Superior temporal gyrus (tissue), 1 donor: ENCODE data around the gene TAS2R7.
"Not testable (repeated sequence)": the region's sequence is repeated elsewhere in the genome, so short reads cannot be mapped to it uniquely, and the experiment has no call there.

ENCODE experiments used
- DNase-seq: peaks from one replicate; pipeline ENCODE4 v3.0.0-alpha.2; 2016; ENCODE audit errors: extremely low spot score

TAS2R7 gene, protein sequence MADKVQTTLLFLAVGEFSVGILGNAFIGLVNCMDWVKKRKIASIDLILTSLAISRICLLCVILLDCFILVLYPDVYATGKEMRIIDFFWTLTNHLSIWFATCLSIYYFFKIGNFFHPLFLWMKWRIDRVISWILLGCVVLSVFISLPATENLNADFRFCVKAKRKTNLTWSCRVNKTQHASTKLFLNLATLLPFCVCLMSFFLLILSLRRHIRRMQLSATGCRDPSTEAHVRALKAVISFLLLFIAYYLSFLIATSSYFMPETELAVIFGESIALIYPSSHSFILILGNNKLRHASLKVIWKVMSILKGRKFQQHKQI

DNA sequence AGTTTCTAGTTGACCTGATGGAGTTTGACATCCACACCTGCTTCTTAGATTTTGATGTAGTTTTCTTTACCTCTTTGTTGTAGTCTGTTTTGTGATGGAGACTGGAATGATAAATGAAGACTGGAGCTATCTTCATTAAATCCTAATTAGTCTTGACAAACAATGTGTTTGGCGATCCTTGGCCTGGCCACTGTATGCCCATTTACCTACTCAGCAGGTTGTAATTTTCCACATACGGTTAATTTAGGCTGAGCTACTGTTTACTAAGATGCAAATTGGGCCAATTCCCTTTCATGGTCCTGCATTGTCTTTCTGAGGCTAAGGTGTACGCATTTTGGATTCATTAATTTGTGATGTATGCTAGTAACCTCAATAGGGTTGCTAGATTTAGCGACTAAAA, at the start of gene TAS2R7:
TAS2R7 (minus strand) TSS at position 41 of the 400 bp plus-strand sequence. CDS start 57 bp downstream, outside the sequence.
- no peak for DNase-seq

DNA sequence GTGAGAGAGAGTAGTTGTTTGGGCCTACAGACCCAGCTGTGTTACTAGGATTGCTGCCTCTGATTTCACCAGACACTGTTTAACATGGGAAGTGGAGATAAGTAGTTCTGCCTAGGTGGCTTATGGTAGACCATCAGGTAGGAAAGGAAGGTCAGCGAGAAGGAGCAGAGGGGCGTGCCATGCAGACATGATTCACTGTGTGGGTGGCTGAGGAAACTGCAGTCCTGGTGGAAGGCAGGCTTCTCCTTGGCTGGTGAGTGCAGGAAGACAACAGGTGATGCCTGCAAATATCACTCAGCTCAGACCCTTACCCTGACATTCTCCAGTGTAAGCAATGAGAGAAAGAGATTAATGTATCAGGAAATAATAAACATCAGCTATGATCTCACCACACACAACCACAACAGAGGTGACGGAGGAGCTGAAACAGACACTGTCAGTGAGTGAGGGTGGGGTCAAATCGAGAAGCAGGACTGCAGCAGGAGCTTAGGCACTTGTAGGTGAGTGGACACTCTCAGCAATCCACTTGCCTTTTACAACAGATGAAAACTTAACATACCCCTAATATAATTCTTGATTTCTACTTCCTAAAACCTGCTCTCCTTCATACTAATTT, 48.9 kb upstream of the TAS2R7 start:
- no peak for DNase-seq

- no peak for DNase-seq
These were observed 47.0 kb upstream of the TAS2R7 start, which contains the start of gene PRR4 for GRCh38 chr12:10849425-10849878. PRR4 (minus strand) TSS chr12:10849475; CDS start chr12:10849437, 38 bp downstream.

- no peak for DNase-seq
These were observed 45.3 kb upstream of the TAS2R7 start for GRCh38 chr12:10847744-10848143.

- DNase-seq = no peak
These were observed 40.4 kb upstream of the TAS2R7 start for GRCh38 chr12:10842862-10843261.

DNA sequence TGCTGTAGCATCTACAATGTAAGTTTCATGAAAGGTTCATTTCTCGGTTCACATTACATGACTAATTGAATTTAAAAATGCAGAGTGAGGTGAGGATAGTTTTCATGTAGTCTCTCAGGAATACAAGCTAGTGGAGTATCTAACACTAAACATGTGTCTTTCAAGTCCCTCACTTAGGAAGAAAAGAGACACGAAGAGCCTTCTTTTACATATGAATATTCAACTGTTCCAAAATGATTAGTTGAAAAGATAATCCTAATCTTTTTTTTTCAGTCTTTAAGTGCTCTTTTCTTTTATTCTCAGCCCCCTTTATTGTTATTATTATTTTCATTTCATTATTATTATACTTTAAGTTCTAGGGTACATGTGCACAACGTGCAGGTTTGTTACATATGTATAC, 36.0 kb upstream of the TAS2R7 start:
- no peak for DNase-seq

GRCh38 chr12:10829994-10830393, 27.6 kb upstream of the TAS2R7 start:
- no peak for DNase-seq

GRCh38 chr12:10826258-10826657, 23.8 kb upstream of the TAS2R7 start, which contains the start of gene TAS2R10:
TAS2R10 (minus strand) TSS chr12:10826358; CDS start chr12:10826269, 89 bp downstream.
- DNase-seq = no peak

DNA sequence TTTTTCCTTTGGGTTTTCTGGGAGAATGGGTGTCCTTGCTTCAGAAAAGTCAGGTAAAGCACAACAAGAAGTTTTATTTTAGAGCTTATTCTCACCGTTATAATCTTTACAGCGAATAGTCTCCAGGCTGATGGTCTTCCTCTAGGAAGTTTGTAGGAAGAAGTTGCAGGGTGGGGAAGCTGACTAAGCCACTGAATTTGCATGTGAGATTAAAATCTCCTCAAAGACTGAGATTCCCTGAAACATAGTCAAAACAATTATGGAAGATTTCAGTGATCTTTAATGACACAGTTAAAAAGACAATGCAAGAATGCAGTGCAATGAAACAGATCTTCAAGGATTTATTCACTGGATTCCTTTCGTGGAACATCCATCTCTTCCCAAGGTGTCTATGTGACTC, 22.5 kb upstream of the TAS2R7 start:
- DNase-seq = no peak

GRCh38 chr12:10811883-10812536, 9.6 kb upstream of the TAS2R7 start:
- DNase-seq = no peak

- no peak for DNase-seq
These were observed 7.6 kb upstream of the TAS2R7 start, which contains the start of gene TAS2R9 for GRCh38 chr12:10810068-10810467. TAS2R9 (minus strand) TSS chr12:10810168; CDS start chr12:10810075, 93 bp downstream.

DNA sequence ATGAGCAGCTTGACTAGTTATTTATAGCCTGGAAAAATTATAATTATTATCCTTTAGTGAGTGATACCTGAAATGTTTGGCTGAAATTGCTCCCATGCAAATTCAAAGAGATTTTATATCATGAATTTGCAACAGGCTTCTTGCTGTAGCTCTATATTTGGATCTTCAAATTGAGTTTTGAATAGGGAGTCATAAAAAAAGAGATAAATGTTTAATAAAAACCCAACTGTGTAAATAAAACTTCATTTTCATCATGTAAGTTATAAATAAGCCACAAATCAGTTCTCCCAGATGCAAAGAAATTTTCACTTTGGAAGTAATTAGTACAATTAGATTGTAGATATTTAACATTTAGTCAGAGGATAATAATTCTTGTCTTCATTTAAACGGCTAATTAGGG, 4.8 kb upstream of the TAS2R7 start, which contains the start of gene TAS2R8:
TAS2R8 (minus strand) TSS at position 101 of the 400 bp plus-strand sequence. CDS start 306 bp downstream, outside the sequence.
- no peak for DNase-seq

GRCh38 chr12:10801741-10802140, 686 bp downstream of the TAS2R7 start:
- DNase-seq = no peak

DNA sequence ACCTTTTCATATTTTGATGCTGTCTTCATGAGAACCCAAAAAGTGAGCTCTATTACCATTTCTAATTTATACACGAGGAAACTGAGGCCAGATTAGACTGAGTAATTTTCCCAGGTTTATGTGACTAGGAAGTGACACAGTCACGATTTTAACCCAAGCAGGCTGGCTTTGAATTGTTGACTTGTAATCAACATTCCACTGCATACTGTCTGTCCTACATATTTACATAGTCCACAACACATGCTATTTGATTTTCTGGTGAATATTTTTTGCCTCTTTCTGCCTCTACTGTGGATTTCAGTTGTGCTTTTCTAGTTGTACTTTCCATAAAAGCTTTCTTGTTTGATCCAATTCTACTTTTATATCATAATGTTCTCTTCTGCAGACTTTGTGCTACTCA, 8.2 kb downstream of the TAS2R7 start:
- no peak for DNase-seq

- DNase-seq = not testable (repeated sequence)
These were observed 10.7 kb downstream of the TAS2R7 start for GRCh38 chr12:10791769-10792168.

- no peak for DNase-seq
These were observed 19.2 kb downstream of the TAS2R7 start for GRCh38 chr12:10783252-10783651.

GRCh38 chr12:10779103-10779502, 23.3 kb downstream of the TAS2R7 start:
- DNase-seq = no peak

DNA sequence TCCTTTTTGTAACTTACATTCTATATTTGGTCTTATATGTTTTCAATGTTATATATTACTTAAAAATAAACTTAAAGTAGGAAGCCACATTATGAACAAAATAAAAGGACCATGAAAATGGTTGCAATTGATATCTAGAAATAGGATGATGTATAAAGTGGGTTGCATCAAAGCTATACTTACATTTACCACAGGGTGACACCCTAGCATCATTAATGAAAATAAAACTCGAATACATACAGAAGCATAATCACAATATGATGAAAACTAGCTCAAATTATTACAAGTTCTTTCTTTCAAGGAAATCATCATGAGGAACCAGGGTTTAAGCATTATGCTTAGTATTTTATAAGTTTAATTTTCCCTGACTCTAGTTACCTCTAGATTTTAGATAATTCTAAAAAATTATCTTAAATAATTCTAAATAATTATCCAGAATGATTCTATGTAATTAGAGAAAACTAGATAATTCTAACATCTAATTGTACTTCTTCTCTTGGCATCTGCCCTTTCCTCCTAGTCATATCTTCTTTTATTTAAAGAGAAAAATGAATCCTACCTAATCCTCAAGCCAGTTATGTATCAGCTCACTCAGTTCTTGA, 31.2 kb downstream of the TAS2R7 start:
- DNase-seq = peak; percentile 77

DNA sequence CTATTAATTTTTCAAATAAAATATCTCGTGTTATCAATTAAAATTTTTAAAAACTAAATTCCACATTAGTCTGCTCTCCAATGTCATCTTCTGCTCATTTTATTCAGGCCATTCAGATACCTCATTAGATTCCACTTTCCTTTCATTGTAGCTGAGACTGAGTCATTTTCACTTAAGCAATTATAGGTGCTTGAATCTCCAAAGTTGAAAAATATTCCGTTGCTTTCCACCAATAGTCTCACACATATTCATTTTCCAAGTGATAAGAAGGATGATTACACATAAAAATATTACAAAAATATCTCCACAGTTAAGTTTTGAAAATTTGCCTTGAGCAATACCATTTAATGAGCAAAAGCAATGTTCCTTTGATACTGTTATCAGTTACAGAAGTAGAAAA, 42.8 kb downstream of the TAS2R7 start:
- no peak for DNase-seq

DNA sequence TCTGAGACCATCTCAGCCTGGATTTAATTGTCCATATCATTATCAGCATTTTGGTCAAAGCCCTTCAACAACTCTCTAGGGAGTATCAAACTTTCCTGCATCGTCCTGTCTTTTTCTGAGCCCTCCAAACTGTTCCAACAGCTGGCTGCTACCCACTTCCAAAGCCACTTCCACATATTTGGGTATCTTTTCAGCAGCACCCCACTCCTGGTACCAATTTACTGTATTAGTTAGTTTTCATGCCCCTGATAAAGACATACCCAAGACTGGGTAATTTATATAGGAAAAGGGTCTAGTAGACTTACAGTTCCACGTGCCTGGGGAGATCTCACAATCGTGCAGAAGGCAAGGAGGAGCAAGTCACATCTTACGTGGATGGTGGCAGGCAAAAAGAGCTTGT, 46.2 kb downstream of the TAS2R7 start:
- DNase-seq = no peak

DNA sequence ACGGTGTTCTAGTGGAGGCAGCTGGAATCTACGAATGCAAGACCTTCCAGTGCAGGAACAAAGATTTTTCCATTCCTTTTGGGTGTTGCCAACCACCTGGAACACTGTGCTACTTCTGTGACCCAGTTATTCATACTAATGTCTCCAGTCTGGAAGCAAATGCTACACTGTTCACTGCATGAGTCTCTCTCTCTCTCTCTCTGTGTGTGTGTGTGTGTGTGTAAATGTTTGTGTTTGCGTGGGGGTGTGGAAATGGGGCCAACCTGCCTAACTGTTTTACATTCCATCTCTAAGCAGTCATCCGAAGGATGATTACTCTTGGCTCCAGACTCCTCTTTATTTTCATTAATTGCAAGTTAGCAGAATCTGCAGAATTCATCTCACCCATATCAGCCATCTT, 49.4 kb downstream of the TAS2R7 start:
- no peak for DNase-seq
